SK-N-SH (cell line): Measurements from ENCODE around the gene ERO1A. TPM values are rescaled to one million over a fixed set of nuclear protein-coding genes. Genes with fewer than 3 reads are reported as not detected.

Experiments used
- CTCF ChIA-PET: fragments of 300-600, 350-600 bp; formaldehyde crosslinking; extraction: SDS; loops from one replicate; lab custom pipeline; 2021; lab: Yijun Ruan, JAX
- POLR2A ChIA-PET: fragments of 350-600 bp; sonication (Branson Sonifier 250); formaldehyde crosslinking; extraction: SDS; loops from one replicate; lab custom pipeline; 2020; ENCODE audit warnings: antibody characterized with exemption, inconsistent platforms; lab: Yijun Ruan, JAX
- DNase-seq: peaks from one replicate; pipeline ENCODE4 v3.0.0; 2012
- H2AFZ ChIP-seq: fragments of 200-600 bp; sonication (generic); 2 replicates; pipeline ENCODE4 v1.8.1; 2016; ENCODE audit warnings: antibody characterized with exemption, mild to moderate bottlenecking, low read depth
- H3F3A ChIP-seq: fragments of 200-600 bp; sonication (generic); replicated peaks from 2 replicates; pipeline ENCODE3; 2016; ENCODE audit warnings: antibody characterized with exemption, mild to moderate bottlenecking; ENCODE audit not compliant: insufficient read depth
- H3K27ac ChIP-seq, 2 experiments: fragments of 200-500 bp in 1 of 2; fragments of 200-600 bp in 1 of 2; sonication (Bioruptor generic) in 1 of 2; sonication (generic), shearing (Covaris generic) in 1 of 2; 2 replicates each; pipeline versions ENCODE4 v1.5.1 to v1.6.1; 2014 to 2016; ENCODE audit warnings: low read depth in 2 of 2, inconsistent platforms in 1 of 2, low read length in 1 of 2, mild to moderate bottlenecking in 1 of 2, mixed read lengths in 1 of 2
- H3K27me3 ChIP-seq: fragments of 200-600 bp; sonication (generic), shearing (Covaris generic); 2 replicates; pipeline ENCODE4 v1.6.1; 2016; ENCODE audit warnings: mixed run types; ENCODE audit not compliant: insufficient read depth
- H3K36me3 ChIP-seq, 2 experiments: fragments of 200-500 bp in 1 of 2; fragments of 200-600 bp in 1 of 2; sonication (Bioruptor generic) in 1 of 2; sonication (generic) in 1 of 2; replicated peaks in 1 of 2; 2 replicates each; pipeline versions ENCODE3 to v1.5.1; 2014 to 2016; ENCODE audit warnings: low read length in 1 of 2, mild to moderate bottlenecking in 1 of 2; ENCODE audit not compliant: insufficient read depth in 2 of 2, control insufficient read depth in 1 of 2
- H3K4me1 ChIP-seq, 2 experiments: fragments of 200-500 bp in 1 of 2; fragments of 200-600 bp in 1 of 2; sonication (Bioruptor generic) in 1 of 2; sonication (generic), shearing (Covaris generic) in 1 of 2; 2 replicates each; pipeline versions ENCODE4 v1.5.1 to v1.6.1; 2014 to 2016; ENCODE audit warnings: low read depth in 1 of 2, low read length in 1 of 2, mixed run types in 1 of 2; ENCODE audit not compliant: insufficient read depth in 2 of 2, control insufficient read depth in 1 of 2
- H3K4me2 ChIP-seq: fragments of 200-600 bp; sonication (generic), shearing (Covaris generic); 2 replicates; pipeline ENCODE4 v1.6.1; 2017; ENCODE audit warnings: mixed run types
- H3K4me3 ChIP-seq, 2 experiments: fragments of 200-500 bp in 1 of 2; fragments of 200-600 bp in 1 of 2; sonication (Bioruptor generic) in 1 of 2; sonication (generic), shearing (Covaris generic) in 1 of 2; 2 replicates each; pipeline versions ENCODE4 v1.5.1 to v1.8.1; 2014 to 2016; ENCODE audit warnings: low read depth in 2 of 2, inconsistent platforms in 1 of 2, low read length in 1 of 2, mild to moderate bottlenecking in 1 of 2, mixed read lengths in 1 of 2, moderate library complexity in 1 of 2
- H3K79me2 ChIP-seq: fragments of 200-600 bp; sonication (generic); 2 replicates; pipeline ENCODE4 v1.8.1; 2017; ENCODE audit warnings: mild to moderate bottlenecking; ENCODE audit not compliant: insufficient read depth
- H3K9ac ChIP-seq: fragments of 200-600 bp; sonication (generic); 2 replicates; pipeline ENCODE4 v1.6.1; 2017; ENCODE audit warnings: mixed run types
- H3K9me2 ChIP-seq: fragments of 200-600 bp; sonication (generic); 2 replicates; pipeline ENCODE4 v1.6.1; 2017; ENCODE audit warnings: mixed run types
- H3K9me3 ChIP-seq: fragments of 200-600 bp; sonication (generic); 2 replicates; pipeline ENCODE4 v1.6.1; 2017; ENCODE audit warnings: mixed run types, mild to moderate bottlenecking, moderate library complexity
- H4K20me1 ChIP-seq: fragments of 200-600 bp; sonication (generic); 2 replicates; pipeline ENCODE4 v1.6.1; 2017; ENCODE audit warnings: mild to moderate bottlenecking, mixed run types; ENCODE audit not compliant: insufficient read depth
- CHD2 ChIP-seq: fragments of 150-350 bp; IDR thresholded peaks from 2 replicates; pipeline ENCODE4 v1.6.1; 2018; ENCODE audit warnings: low read length; ENCODE audit not compliant: partially characterized antibody
- FOSL2 ChIP-seq: IDR thresholded peaks from 2 replicates; pipeline ENCODE4 v1.4.0; 2012; ENCODE audit warnings: low read depth, mild to moderate bottlenecking, moderate library complexity, borderline replicate concordance
- GABPA ChIP-seq: IDR thresholded peaks from 2 replicates; pipeline ENCODE4 v1.4.0; 2012; ENCODE audit warnings: low read depth, mild to moderate bottlenecking
- GATA2 ChIP-seq: sonication (generic); formaldehyde crosslinking; IDR thresholded peaks from 2 replicates; pipeline ENCODE4 v1.5.0; 2020; ENCODE audit warnings: mild to moderate bottlenecking, missing genetic modification reagents
- JUND ChIP-seq: IDR thresholded peaks from 2 replicates; pipeline ENCODE4 v1.4.0; 2012
- MAX ChIP-seq: IDR thresholded peaks from 2 replicates; pipeline ENCODE4 v1.4.0; 2012; ENCODE audit warnings: low read depth
- MEF2A ChIP-seq: IDR thresholded peaks from 2 replicates; pipeline ENCODE4 v1.4.0; 2012; ENCODE audit warnings: low read depth, borderline replicate concordance
- POLR2AphosphoS5 ChIP-seq: IDR thresholded peaks from 2 replicates; pipeline ENCODE4 v1.6.1; 2012; ENCODE audit warnings: low read depth, low read length
- RAD21 ChIP-seq: IDR thresholded peaks from 2 replicates; pipeline ENCODE4 v1.6.1; 2012; ENCODE audit warnings: mild to moderate bottlenecking, low read length
- RCOR1 ChIP-seq: fragments of 150-350 bp; IDR thresholded peaks from 2 replicates; pipeline ENCODE4 v1.6.1; 2017; ENCODE audit warnings: antibody characterized with exemption, low read length
- REST ChIP-seq: IDR thresholded peaks from 2 replicates; pipeline ENCODE4 v1.6.1; 2012; ENCODE audit warnings: mild to moderate bottlenecking, low read depth, low read length, moderate library complexity
- RFX5 ChIP-seq: IDR thresholded peaks from 2 replicates; pipeline ENCODE4 v1.6.1; 2012; ENCODE audit warnings: mild to moderate bottlenecking, improper control_type of control experiment, low read length
- SIN3A ChIP-seq: IDR thresholded peaks from 2 replicates; pipeline ENCODE4 v1.6.1; 2012; ENCODE audit warnings: low read depth, mild to moderate bottlenecking, low read length, moderate library complexity, borderline replicate concordance
- SMC3 ChIP-seq: IDR thresholded peaks from 2 replicates; pipeline ENCODE4 v1.6.1; 2012; ENCODE audit warnings: low read depth, low read length, improper control_type of control experiment
- TEAD4 ChIP-seq: IDR thresholded peaks from 2 replicates; pipeline ENCODE4 v1.4.0; 2012; ENCODE audit warnings: mild to moderate bottlenecking, borderline replicate concordance; ENCODE audit not compliant: insufficient read depth
- USF2 ChIP-seq: fragments of 150-350 bp; IDR thresholded peaks from 2 replicates; pipeline ENCODE4 v1.6.1; 2017; ENCODE audit warnings: antibody characterized with exemption, low read length, low read depth, borderline replicate concordance
- YY1 ChIP-seq: IDR thresholded peaks from 2 replicates; pipeline ENCODE4 v1.4.0; 2012; ENCODE audit warnings: low read depth, mild to moderate bottlenecking
- WGBS: methylation state at CpG from one replicate; pipeline ENCODE4 v1.1.6; 2017; ENCODE audit warnings: low lambda C conversion rate; 5-methylcytosine and 5-hydroxymethylcytosine counted together
- polyA plus RNA-seq, 3 experiments: library from polyadenylated mRNA; depleted of rRNA; stranded (reverse); fragments of >200 nt; gene quantifications; 2 replicates each; pipeline ENCODE4 v1.2.3, GENCODE V29; 2012
- TF ChIP-seq, protein P1 (sequence below): fragments of 150-350 bp; IDR thresholded peaks from 2 replicates; pipeline ENCODE4 v1.6.1; 2016; ENCODE audit warnings: mild to moderate bottlenecking, low read depth, low read length
- TF ChIP-seq, protein P2 (sequence below): IDR thresholded peaks from 2 replicates; pipeline ENCODE4 v1.4.0; 2012; ENCODE audit warnings: low read depth, borderline replicate concordance
- TF ChIP-seq, protein P3 (sequence below): fragments of 200-600 bp; sonication (generic); IDR thresholded peaks from 2 replicates; pipeline ENCODE4 v1.6.1; 2017; ENCODE audit warnings: antibody characterized with exemption, mild to moderate bottlenecking, moderate library complexity

Gene ERO1A
- polyA plus RNA-seq, 1 of the 3 experiments (the other 2 are of a cell fraction), result 19.3 TPM

- Histone ChIP-seq H4K20me1 (peaks cover 25% of the 10 kb centered on the region), H3K9ac (peak overlapping the region; percentile 30; the same call in 1 of the 2 replicates), H3K27ac (peak overlapping the region in 1 of 2 experiments; percentile 35; a peak in 2 of 4 replicates), H2AFZ (no peak overlapping the region), H3K9me3 (no peaks in the 10 kb centered on the region), H3K79me2 (peaks cover 71% of the 10 kb centered on the region), H3F3A (peaks cover 25% of the 10 kb centered on the region), H3K27me3 (no peaks in the 10 kb centered on the region), H3K4me1 (peaks cover 9 to 33% of the 10 kb centered on the region in 2 experiments; a peak in 3 of 4 replicates), H3K36me3 (peaks cover 60 to 86% of the 10 kb centered on the region in 2 experiments), H3K4me3 (no peak overlapping the region), H3K9me2 (no peaks in the 10 kb centered on the region), H3K4me2 (peak overlapping the region; percentile 32; the same call in 1 of the 2 replicates)
- TF ChIP-seq MEF2A (no peak), GABPA (no peak), SIN3A (no peak), JUND (no peak), RFX5 (no peak), TEAD4 (no peak), SMC3 (no peak), RAD21 (no peak), RCOR1 (no peak), GATA2 (CRISPR knock-in tag) (no peak), FOSL2 (no peak), POLR2AphosphoS5 (no peak), MAX (no peak), YY1 (no peak), USF2 (no peak), REST (no peak), CHD2 (no peak)
- TF ChIP-seq, protein P1, sequence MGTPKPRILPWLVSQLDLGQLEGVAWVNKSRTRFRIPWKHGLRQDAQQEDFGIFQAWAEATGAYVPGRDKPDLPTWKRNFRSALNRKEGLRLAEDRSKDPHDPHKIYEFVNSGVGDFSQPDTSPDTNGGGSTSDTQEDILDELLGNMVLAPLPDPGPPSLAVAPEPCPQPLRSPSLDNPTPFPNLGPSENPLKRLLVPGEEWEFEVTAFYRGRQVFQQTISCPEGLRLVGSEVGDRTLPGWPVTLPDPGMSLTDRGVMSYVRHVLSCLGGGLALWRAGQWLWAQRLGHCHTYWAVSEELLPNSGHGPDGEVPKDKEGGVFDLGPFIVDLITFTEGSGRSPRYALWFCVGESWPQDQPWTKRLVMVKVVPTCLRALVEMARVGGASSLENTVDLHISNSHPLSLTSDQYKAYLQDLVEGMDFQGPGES, result no peak
- TF ChIP-seq, protein P2, sequence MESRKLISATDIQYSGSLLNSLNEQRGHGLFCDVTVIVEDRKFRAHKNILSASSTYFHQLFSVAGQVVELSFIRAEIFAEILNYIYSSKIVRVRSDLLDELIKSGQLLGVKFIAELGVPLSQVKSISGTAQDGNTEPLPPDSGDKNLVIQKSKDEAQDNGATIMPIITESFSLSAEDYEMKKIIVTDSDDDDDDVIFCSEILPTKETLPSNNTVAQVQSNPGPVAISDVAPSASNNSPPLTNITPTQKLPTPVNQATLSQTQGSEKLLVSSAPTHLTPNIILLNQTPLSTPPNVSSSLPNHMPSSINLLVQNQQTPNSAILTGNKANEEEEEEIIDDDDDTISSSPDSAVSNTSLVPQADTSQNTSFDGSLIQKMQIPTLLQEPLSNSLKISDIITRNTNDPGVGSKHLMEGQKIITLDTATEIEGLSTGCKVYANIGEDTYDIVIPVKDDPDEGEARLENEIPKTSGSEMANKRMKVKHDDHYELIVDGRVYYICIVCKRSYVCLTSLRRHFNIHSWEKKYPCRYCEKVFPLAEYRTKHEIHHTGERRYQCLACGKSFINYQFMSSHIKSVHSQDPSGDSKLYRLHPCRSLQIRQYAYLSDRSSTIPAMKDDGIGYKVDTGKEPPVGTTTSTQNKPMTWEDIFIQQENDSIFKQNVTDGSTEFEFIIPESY, result no peak
- TF ChIP-seq, protein P3, sequence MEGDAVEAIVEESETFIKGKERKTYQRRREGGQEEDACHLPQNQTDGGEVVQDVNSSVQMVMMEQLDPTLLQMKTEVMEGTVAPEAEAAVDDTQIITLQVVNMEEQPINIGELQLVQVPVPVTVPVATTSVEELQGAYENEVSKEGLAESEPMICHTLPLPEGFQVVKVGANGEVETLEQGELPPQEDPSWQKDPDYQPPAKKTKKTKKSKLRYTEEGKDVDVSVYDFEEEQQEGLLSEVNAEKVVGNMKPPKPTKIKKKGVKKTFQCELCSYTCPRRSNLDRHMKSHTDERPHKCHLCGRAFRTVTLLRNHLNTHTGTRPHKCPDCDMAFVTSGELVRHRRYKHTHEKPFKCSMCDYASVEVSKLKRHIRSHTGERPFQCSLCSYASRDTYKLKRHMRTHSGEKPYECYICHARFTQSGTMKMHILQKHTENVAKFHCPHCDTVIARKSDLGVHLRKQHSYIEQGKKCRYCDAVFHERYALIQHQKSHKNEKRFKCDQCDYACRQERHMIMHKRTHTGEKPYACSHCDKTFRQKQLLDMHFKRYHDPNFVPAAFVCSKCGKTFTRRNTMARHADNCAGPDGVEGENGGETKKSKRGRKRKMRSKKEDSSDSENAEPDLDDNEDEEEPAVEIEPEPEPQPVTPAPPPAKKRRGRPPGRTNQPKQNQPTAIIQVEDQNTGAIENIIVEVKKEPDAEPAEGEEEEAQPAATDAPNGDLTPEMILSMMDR, result no peak
- ChIA-PET POLR2A (no interaction called here), CTCF (interaction anchor here (0.8 to 1.6 kb wide), 3 partner anchors 10 to 17 kb away, joined by 3 to 4 read pairs (median 3); no protein-coding TSS in a partner anchor)
- 24% methylated on average over 1 of the region's 1 CpG for WGBS
- DNase-seq, result no peak
These were observed 16.3 kb upstream of the ERO1A start for GRCh38 chr14:52711666-52712065.
